Astrocyte of the cerebellum (primary cell): Measurements from ENCODE around the gene ANKMY1.

ENCODE experiments used
- DNase-seq: peaks from one replicate; pipeline ENCODE4 v3.0.0-alpha.2; 2011; ENCODE audit warnings: low read depth
- H3K4me3 ChIP-seq: 2 replicates; pipeline ENCODE4 v1.5.1; 2011; ENCODE audit warnings: mild to moderate bottlenecking, low read depth, low read length, moderate library complexity
- in situ Hi-C: cut with HindIII; loops from 2 replicates; pipeline ENCODE4 v1.10.0; 2017; ENCODE audit warnings: low sequenced_read_pairs
- TF ChIP-seq, protein P1 (sequence below): IDR thresholded peaks from 2 replicates; pipeline ENCODE4 v1.5.1; 2012; ENCODE audit warnings: low read length, low read depth, moderate library complexity, mild to moderate bottlenecking; ENCODE audit errors: missing control alignments

The ANKMY1 gene

DNA sequence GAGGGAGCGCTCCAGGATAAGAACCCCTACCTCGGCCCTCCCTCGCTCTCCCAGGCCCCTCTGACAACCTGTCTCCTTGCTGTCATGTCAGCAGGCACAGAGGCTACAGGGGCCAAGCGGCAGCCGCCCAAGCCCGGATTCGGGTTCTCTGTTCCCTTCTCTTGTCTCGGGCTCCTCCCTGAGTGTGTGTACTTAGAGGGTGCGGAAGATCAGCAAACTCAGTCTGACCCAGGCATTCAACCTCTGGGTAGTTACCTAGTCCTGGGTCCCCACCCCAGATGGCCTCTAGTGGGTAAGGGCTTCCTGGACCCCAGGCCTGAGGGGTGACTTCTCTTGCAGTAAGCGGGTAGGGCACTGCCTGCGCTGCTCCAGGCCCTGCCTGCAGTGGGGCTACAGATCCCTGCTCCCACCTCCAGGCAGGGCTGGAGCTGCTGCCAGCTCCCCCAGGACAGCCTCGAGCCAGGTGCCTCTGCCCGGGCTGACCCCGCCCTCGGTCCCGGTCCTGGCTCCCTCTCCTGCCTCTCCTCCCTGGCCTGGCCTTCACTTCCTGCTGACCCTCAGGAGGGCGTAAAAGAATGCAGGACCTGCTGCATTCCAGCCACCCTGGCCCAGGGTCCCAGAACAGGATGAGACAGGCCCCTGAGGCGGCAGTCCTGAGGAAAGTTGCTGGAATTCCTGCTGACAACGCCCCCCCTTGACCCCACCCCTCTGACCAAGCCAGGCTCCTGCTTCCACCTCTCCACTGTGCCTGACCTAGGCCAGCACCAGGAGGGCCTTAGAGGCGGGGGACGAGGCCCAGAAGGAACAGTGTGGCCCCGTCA, 100.4 kb downstream of the ANKMY1 start:
- in situ Hi-C loops = no loop called here
- TF ChIP-seq, protein P1, sequence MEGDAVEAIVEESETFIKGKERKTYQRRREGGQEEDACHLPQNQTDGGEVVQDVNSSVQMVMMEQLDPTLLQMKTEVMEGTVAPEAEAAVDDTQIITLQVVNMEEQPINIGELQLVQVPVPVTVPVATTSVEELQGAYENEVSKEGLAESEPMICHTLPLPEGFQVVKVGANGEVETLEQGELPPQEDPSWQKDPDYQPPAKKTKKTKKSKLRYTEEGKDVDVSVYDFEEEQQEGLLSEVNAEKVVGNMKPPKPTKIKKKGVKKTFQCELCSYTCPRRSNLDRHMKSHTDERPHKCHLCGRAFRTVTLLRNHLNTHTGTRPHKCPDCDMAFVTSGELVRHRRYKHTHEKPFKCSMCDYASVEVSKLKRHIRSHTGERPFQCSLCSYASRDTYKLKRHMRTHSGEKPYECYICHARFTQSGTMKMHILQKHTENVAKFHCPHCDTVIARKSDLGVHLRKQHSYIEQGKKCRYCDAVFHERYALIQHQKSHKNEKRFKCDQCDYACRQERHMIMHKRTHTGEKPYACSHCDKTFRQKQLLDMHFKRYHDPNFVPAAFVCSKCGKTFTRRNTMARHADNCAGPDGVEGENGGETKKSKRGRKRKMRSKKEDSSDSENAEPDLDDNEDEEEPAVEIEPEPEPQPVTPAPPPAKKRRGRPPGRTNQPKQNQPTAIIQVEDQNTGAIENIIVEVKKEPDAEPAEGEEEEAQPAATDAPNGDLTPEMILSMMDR = no peak
- no peak overlapping the region for H3K4me3 ChIP-seq
- no peak for DNase-seq

DNA sequence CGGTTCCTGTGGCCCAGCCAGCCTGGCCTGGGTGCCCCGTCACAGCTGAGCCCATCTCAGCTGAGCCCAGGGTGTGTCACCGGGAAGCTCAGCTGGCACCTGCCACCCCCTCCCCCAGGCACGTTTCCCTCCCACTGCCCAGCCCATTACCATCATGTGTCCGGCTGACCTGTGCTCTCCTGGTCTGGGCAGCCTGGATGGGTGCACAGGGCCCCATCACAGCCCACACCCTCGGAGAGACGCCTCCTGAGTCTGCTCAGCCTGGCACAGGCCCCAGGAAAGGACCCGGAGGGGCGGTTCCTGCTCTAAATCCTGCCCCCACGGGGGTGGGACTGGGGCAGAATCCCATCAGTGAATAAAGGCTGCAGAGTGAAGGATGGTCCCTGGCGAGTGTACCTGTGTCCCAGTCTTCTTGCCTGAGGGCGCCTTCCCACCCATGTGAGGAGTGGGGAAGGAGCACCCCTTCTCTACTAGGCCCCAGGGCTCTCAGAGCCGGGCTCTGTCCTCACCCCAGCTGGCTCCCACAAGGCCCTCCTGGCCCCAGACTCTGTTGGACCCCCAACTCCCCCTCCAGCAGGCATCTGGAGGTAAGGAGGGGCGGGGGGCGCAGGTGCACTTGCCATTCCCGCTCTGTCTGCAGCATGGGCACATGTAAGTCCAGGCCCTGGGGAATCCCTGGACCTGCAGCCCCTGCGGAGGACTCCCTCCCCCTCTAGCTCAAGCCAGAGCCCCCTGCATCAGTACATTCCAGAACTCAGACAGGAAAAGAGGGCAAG, 101.2 kb downstream of the ANKMY1 start:
- no peak overlapping the region for H3K4me3 ChIP-seq
- TF ChIP-seq, protein P1 = no peak
- no peak for DNase-seq
- in situ Hi-C loops = no loop called here

DNA sequence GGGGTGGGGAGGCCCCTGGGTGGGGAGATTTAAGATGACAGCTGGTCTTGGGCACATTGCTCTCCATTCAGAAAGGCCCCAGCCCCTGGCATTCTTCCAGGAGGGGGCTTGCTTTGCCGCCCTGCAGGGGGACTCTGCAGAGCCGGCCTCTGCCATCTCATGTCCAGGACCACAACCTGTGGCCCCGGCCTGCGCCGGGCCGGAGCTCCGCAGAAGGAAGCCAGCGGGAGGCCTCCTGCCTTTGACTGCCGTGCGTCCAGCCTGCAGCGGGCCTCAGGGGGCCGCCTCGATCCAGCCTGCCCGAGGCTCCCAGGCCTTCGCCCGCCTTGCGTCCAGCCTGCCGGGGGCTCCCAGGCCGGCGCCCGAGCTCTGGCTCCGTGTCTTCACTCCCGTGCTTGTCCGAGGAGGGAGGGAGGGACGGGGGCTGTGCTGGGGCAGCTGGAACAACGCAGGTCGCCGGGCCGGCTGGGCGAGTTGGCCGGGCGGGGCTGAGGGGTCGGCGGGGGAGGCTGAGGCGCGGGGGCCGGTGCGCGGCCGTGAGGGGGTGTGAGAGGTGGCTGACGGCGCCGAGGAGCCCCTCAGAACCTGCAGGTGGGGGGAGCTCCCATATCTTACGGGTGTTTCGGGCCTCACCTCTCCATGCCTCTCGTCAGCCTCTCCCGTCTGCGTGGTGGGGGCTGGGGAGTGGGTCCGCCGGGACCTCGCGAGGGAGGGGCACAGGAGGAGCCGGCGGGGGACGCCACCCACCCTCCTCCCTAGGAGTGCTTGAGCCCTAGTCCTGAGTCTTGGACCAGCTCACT, 101.9 kb downstream of the ANKMY1 start:
- no peak overlapping the region for H3K4me3 ChIP-seq
- in situ Hi-C loops = no loop called here
- no peak for DNase-seq
- TF ChIP-seq, protein P1 = no peak

DNA sequence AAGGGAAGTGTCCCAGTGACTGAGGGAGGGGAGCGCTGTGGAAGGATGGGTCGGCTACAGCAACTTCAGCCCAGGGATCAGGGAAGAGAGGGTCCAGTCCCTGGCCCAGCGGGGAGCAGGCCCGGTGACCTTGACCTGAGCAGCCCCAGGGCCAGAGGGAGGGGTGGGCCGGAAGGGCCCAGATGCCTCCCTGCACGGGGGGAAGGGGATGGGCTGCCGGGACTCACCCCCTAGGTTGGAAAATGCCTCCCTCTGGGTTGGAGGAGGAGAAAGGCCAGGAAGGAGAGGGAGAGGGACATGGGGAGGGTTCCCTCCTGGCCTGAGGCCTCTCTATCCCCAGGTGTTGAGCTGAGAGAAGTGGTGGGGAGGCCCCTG, 102.5 kb downstream of the ANKMY1 start:
- H3K4me3 ChIP-seq = no peak overlapping the region
- in situ Hi-C loops = no loop called here
- no peak for DNase-seq
- TF ChIP-seq, protein P1 = no peak

DNA sequence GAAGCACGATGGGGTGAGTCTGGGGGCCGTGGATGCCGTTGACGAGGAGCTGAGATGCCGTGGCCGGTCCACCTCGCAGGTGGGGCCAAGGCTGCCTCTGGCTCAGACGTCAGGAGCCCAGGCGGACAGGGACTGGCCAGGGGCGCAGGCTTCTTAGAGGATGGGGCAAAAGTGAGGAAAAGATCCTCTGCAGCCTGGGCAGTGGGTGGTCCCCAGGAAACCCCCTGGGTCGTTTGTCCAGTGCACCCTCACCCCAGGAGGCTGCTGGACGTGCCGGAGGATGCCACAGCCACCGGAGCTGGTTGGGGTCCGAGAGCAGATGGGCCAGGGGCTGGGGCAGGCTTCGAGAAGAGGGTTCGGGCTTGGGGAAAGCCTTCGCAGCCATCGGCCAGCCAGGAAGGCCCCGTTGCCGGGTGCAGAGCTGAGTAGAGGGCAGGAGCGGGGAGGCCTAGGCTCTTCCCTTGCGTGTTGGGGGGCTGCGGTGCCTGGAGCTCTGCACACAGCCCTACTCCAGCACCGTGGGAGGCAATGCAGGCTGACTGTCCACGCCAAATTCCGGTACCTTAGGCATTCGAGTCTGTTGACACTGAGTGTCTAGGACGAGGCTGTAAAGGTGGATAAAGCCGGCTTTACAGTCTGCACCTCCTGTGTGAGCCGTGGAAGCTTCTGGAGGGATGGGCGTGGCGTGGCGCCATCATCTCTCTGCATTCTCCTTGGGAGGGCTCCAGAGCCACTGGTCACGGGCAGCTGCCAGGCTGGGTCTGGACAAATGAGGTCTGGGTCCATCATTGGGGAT, 103.5 kb downstream of the ANKMY1 start:
- H3K4me3 ChIP-seq = no peak overlapping the region
- in situ Hi-C loops = no loop called here
- TF ChIP-seq, protein P1 = no peak
- DNase-seq = no peak
